Fibroblast of skin of abdomen (primary cell): ENCODE data around the gene SSBP3.
"Not testable (repeated sequence)": the region's sequence is repeated elsewhere in the genome, so short reads cannot be mapped to it uniquely, and the experiment has no call there.

Experiments used
- DNase-seq: peaks from one replicate; pipeline ENCODE4 v3.0.0-alpha.2; 2013

SSBP3 gene

GRCh38 chr1:54239631-54240031 lies 166.6 kb downstream of the SSBP3 start:
- DNase-seq = peak; percentile 73

DNA sequence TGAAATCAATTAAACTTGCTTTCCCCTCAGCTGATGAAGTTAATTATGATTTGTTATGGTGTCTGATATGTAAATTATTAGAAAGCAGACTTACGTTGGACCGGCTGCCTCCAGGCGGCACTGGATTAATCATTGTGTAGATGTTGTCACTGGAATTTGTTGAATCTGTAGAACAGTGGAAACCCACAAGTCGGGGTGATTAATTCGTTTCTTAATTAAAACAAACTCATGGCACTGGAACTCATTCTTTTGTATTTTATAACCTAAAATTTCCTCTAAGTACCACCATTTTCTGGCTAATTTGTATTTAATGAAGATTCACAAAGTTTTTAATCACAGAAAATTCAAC lies 167.2 kb downstream of the SSBP3 start:
- DNase-seq = peak; percentile 74

- DNase-seq = no peak
Measured at GRCh38 chr1:54238353-54239034, 167.7 kb downstream of the SSBP3 start.

DNA sequence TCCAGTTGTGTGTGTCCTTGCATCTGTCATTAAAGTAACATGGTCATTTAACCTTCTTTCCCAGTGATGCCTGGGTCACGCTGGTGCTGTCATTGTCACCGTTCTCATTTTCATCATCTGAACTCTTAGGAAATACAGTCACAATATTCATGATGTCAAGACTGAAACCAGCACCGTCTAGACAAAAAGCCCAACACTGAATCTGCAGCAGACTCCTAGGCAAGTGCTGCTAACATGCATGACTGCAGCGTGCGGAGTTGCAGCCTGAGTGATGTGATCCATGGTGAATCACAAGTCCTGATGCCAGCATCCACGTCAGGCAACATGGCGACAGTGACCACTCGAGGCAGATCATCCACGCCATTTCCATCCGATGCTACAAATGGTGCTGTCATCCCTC lies 168.6 kb downstream of the SSBP3 start:
- DNase-seq = no peak

GRCh38 chr1:54234284-54234683 lies 171.9 kb downstream of the SSBP3 start:
- no peak for DNase-seq

- DNase-seq = not testable (repeated sequence)
Measured at GRCh38 chr1:54233196-54233595, 173.0 kb downstream of the SSBP3 start.

DNA sequence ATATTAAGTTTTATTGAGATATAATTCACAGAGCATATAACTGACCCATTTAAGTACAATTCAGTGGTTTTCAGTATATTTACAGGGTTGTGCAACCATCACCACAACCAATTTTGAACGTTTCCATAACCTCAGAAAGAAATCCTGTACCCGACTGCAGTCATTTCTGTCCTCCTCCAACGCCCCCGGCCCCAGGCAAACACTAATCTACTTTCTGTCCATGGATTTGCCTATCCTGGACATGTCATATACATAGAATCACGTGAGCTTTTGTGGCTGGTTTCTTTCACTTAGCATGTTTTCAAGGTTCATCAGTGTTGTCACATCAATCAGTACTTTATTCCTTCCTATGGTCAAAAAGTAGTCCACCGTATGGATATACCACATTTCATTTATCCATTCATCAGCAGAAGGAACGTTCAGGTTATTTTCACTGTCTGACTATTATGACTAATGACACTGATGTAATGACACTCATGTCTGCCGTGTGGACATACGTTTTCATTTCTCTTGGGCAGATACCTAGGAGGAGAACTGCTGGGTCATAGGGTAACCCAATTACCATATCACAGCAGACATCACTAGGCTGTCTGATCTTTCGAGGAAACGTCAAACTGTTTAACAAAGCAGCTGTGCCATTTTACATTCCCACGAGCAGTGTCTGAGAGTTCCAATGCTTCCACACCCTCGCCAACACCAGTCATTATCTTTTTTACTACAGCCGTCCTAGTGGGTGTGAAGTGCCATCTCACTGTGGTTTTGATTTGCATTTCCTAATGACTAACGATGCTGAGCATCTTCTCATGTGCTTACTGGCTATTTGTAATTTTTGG lies 175.5 kb downstream of the SSBP3 start:
- DNase-seq = no peak

DNA sequence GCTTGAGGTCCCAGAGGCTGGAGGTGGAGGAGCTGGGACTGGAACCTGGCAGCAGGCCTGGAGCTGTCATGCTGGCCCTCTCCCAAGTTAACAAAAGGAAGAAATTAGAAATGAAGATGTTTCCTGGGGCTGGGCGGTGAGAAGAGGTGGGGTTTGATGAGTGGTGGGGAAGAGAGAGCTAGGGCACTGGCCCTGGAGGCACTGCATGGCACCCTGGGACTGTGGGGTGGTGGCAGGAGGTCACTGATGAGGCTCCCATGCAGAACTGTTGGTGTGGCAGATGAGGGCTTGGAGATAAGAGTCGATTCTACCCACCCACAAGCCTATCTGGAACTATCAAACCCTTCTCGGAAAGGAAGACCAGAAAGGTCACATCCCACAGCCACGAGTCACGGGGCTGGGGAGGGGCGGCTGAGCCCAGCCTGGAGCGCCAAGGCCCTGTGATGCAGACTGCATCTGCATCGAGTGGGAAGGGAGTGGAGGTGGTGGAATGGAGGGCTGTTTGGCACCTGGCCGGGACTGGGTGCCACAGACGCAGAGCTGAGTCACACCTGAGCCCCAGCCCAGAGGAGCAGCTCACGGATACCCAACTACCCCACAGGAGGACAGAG lies 176.8 kb downstream of the SSBP3 start:
- peak; percentile 81 for DNase-seq

DNA sequence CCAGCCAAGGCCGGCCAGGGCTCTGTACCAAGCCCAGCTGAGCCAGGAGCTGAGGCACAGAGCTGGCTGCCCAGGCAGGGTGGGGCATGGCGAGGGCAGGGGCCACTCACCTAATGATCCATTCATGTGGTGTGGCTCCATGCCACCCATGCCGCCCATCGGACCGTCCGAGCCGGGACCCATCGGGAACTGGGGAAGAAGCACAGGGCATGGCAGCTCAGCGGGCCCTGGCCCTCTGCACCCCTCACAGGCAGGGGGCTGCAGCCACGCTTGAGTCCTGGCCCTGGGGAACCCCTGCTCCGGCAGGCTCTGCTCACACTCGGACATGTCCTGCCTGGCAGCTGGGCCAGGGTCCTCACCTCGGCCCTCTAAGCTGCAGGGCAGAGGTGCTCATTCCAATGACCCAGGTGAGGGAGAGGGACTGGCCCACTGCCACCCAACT lies 177.5 kb downstream of the SSBP3 start:
- DNase-seq = no peak

DNA sequence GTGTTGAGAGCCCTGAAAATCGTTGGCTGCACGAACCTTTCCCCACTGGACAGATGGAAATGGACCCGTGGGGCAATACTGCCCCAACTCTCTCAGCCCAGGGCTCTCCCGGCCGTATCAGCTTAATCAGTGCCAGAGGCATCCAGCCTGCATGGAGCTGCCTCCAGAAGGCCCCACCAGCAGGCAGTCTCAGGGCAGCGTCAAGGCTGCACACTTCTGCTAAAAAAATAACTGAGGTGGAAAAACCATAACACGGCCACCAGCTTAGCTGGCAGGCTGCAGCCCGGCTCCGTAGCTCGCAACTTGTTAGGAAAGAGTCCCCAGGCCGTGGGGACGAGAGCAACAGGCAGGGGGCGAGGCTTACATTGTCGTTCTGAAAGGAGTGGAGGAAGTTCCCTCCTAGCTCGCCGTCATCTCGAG lies 178.3 kb downstream of the SSBP3 start:
- no peak for DNase-seq

DNA sequence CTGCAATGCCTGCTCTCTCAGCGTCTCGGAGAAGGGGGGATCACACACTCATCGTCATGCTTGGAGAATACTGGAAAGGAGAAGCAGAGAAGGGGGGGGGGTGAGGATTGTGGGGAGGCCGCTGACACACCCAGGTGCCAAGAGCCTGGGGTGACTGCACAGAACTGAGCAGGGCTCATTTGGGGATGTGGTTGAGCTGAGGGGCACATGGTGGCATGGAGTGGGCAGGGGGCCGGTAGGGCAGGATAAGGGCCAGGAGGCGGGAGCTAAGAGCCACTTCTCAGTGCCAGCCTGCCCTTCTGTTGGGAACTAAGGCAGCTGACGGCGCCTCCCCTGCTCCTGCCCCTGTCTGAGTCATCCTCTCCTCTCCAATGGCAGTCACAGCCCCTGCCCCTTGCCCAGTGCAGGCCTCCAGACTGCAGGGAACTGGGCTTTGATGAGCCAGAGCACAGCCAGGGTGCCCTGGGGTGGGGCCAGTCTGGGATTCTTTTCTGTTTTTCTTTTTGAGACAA lies 179.0 kb downstream of the SSBP3 start:
- peak; percentile 36 for DNase-seq

DNA sequence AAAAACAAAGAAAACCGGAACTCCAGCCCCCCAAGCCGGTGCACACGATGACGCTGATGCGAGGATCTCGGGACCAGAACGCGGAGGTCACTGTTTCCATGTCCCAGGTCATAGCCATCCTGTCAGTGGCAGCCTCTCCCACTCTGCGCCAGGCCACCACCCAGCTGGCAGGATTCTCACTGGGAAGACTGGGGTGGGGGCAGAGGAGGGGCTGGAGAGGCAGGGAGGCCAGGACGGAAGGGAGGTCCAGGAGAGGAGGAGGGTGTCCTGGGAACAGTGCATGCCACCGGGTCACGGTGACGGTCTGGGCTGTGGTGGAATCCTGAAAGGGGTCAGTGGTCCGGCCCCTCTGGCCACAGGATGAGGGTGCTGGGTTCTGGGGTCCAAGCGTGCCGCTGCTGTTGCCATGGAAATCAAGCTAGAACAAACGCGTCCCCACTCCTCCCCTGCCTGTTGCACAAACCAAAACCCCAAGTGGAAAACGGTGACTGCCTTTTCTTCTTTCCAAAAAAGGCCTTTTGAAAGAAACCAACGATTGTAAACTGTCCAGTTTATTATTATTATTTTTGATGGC lies 180.1 kb downstream of the SSBP3 start:
- DNase-seq = no peak

DNA sequence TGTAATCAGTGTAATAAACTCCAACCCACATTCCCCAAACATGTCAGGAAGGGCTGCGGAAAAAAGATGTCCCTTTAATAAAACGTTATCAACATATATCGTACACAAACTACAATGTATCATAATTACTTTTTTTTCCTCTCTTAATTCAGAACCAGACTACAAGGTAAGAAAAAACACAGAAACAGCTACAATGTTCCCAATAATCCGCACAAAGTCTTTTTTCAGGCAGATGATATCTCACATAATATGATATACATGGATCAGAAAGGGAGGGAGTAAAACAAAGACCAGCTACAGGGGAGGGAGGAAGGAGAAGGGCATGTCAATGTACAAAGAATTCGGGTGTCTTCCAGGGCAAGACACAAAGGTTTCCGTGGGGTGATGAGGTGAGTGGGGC lies 180.8 kb downstream of the SSBP3 start:
- no peak for DNase-seq

GRCh38 chr1:54224233-54224632 lies 182.0 kb downstream of the SSBP3 start:
- no peak for DNase-seq

DNA sequence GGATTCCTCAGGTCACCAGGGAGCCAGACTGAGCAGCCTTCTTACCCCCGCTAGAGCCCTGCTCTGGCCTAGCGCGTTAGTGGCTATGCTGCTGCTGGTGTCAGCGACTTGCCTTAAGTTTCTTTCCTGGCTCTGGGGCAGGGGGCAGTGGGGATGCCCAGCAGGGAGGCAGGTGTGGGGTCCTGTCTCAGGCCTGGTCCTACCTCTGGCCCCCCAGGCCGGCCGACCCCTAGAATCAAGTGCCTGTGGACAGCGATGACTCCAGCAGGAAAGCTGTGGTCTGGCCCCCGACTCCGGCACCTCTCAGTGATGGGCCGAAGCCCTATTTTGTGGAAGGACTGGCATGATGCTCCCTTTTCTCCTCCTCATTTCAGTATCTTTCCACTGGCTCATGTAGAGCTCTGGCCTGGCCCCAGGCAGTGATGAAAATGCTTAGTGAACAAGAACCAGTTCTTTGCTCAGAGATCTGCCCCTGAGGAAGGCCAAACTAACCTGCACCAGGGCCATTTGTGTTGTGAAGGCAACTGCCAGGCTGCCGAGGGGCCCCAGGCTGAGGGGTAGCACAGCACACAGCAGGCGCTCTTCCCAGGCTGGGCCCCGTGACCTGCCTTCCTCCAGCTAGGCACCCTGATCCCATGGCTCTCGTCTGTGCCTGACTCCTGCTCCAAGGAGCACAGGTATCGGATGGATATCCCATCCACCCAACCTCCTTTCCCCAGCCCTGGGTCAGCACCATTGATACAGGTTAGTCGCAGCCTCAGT lies 182.6 kb downstream of the SSBP3 start:
- no peak for DNase-seq

DNA sequence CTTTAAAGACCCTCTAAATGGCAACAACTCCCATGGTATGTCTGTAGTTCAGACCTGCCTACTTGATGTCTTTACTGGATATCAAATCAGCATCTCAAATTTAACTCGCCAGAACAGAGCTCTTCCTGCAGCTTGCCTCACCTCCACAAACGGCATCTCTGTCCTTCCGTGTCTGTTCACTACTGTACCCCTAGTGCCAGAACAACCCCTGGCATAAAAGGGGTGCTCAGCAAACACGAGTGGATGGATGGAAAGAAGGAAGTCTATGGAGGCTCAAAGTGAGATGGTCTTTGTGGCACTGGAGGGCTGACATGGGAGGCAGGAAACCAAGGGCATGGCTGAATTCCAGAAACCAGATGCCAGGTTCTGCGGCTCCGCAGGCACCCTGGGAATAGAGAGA lies 183.5 kb downstream of the SSBP3 start:
- no peak for DNase-seq

DNA sequence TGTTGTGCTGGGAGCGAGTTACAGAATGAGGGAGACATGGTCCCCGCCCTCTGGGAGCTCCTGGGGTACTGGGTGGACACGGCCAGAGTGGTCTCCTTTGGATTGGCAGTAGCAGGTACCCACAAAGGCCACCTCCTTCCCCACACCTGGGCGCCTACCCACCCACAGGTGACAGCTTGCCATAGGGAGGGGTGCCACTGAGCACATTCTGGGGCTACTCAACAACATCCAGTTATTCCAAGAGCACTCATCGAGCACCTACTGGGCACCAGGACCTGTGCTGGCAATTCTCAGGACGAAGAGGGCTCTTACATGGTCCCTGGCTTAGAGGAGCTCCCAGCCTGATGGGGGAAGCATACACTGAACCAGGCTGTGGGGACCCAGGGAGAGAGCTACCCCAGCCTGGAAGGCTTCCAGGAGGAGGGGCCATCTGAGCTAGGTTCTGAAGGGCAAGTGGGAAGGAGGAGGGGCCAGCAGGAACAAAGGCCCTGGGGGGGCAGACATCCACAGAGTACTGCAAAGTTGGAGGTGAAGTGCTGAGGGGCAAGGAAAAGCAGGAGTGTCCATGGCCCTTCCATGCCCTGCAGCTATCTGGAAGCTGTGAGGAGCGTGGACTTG lies 184.2 kb downstream of the SSBP3 start:
- DNase-seq = no peak

DNA sequence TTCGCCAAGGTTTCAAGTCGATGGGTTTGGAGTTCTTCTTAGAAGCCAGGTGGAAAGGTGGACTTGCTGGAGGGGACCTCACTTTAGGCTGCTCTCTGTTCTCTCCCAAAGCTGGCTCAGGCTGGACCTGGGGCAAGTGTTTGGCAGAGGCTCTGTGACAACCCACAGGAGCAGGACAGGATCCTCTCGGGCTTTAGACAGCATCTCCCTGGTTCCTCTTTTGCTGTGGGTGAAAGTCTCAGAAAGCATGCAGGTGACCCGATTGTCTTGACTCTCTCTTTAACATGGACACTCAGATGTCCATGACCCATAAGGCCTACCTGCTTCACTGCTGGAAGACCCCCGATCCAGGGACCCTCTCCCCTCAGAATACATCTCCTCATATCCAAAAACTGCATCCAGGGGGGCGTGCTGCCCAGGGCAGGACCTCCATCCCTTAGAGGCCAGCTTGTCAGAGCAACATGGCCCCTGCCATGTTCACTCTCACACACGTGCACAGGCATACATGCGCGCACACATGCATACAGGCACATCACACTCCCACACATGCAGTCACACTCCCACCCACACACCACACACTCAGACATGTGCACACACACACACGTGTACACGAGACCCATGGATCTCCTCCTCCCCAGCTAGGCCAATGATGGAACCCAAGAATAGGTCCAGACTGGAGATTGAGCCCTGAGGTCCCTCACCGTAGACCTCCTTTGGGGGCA lies 184.9 kb downstream of the SSBP3 start:
- no peak for DNase-seq

DNA sequence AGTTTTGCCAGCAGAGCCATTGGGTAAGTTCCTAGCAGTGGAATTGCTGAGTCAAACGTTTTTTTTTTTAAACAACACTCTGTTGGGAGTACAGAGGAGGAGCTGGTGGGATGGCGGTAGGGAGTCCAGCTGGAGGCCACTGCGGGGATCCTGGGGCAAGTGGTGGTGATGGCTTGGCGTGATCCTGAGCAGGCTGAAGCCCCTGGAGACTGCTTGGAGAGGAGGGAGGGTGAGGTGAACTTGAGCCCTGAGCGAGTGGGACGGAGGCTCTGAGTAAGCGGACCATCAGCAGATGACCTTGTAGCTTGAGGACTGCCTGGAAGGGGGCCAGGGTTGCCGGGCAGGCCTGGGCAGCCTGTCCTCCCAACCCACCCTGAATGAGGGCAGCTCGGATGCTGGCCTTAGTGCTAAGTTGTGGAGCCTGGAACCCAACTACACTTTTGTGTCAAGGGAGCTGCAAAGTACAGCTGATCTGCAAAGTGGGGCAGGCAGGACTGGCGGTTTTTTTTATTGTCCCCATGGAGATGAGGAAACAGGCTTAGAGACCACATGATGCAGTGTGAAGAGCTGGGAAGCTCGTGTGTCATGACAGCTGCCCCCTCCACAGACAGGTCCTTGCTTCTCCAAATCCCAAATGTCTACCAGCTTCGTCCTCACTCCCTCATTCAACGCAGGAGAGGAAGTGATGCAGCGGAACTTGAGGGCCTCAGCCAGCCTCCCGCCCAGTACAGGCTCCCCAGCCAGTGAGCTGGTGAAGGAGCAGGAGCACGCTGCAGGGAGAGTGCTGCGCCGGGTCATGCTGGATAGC lies 186.0 kb downstream of the SSBP3 start:
- peak; percentile 31 for DNase-seq

GRCh38 chr1:54219688-54220003 lies 186.5 kb downstream of the SSBP3 start:
- no peak for DNase-seq
